ENCODE measurements around the gene ATG2B. TPM values are rescaled to one million over a fixed set of nuclear protein-coding genes. Genes with fewer than 3 reads are reported as not detected.
A peak's percentile ranks its signal among the peaks of the same experiment; 100 is the strongest.

Gene ATG2B
- polyA plus RNA-seq, 4 donors = 3.8 to 32.0 (median 4.9) TPM

DNA sequence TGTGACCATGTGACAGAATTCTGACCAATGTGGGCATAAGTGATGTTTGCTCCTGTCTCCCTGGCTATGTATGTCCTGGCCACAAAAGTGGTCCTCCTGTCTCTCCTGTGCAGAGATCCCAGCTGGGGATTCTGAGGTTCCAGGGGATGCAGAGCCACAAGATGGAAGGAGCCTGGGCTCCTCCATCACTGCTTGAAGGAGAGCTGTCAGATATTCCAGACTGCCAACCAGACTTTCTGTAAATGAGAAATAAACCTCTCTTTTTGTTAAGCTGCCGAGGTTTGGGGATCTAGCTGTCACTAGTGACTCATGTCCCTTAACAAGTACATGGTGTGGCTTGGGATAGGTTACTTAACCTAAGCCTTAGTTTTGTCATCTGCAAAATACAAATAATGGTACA, 85.3 kb downstream of the ATG2B start:
- no peak for DNase-seq
- H3K9me3 ChIP-seq (ENCODE audit: control insufficient read depth in 2 of 2, insufficient read depth in 1 of 2, low read depth in 1 of 2, low read length in 1 of 2) = peaks cover 0 to 19% of the 10 kb centered on the region in 2 donors
- no peak overlapping the region for H3K27ac ChIP-seq (ENCODE audit: low read depth in 1 of 3, low read length in 2 of 3)
- no peak overlapping the region for H3K4me3 ChIP-seq (ENCODE audit: low read depth in 1 of 3, low read length in 3 of 3)
- WGBS, 3 donors = 83 to 100% (median 90%) methylated on average over 1 of the region's 1 CpG
- H3K36me3 ChIP-seq (ENCODE audit: control insufficient read depth in 3 of 3, insufficient read depth in 2 of 3, low read depth in 1 of 3, low read length in 3 of 3) = peaks cover 0 to 5% (median 0%) of the 10 kb centered on the region in 3 donors
- no peaks in the 10 kb centered on the region for H3K27me3 ChIP-seq (ENCODE audit: control insufficient read depth in 3 of 3, insufficient read depth in 3 of 3, low read length in 3 of 3)
- FAIRE-seq = no peak
- H3K4me1 ChIP-seq (ENCODE audit: control insufficient read depth in 3 of 3, insufficient read depth in 2 of 3, low read depth in 1 of 3, low read length in 2 of 3) = peaks cover 0 to 16% (median 0%) of the 10 kb centered on the region in 3 donors

GRCh38 chr14:96275177-96276112, 87.7 kb downstream of the ATG2B start:
- no peak overlapping the region for H3K27ac ChIP-seq (ENCODE audit: low read depth in 1 of 3, low read length in 2 of 3)
- no peaks in the 10 kb centered on the region for H3K36me3 ChIP-seq (ENCODE audit: control insufficient read depth in 3 of 3, insufficient read depth in 2 of 3, low read depth in 1 of 3, low read length in 3 of 3)
- DNase-seq (peak; percentile 68 to 81), FAIRE-seq (no peak)
- H3K4me3 ChIP-seq (ENCODE audit: low read depth in 1 of 3, low read length in 3 of 3) = no peak overlapping the region
- 18 to 21% (median 19%) methylated on average over 17 of the region's 17 CpGs for WGBS, 3 donors
- H3K9me3 ChIP-seq (ENCODE audit: control insufficient read depth in 2 of 2, insufficient read depth in 1 of 2, low read depth in 1 of 2, low read length in 1 of 2) = peaks cover 0 to 33% of the 10 kb centered on the region in 2 donors
- no peaks in the 10 kb centered on the region for H3K27me3 ChIP-seq (ENCODE audit: control insufficient read depth in 3 of 3, insufficient read depth in 3 of 3, low read length in 3 of 3)
- H3K4me1 ChIP-seq (ENCODE audit: control insufficient read depth in 3 of 3, insufficient read depth in 2 of 3, low read depth in 1 of 3, low read length in 2 of 3) = peaks cover 0 to 16% (median 0%) of the 10 kb centered on the region in 3 donors

DNA sequence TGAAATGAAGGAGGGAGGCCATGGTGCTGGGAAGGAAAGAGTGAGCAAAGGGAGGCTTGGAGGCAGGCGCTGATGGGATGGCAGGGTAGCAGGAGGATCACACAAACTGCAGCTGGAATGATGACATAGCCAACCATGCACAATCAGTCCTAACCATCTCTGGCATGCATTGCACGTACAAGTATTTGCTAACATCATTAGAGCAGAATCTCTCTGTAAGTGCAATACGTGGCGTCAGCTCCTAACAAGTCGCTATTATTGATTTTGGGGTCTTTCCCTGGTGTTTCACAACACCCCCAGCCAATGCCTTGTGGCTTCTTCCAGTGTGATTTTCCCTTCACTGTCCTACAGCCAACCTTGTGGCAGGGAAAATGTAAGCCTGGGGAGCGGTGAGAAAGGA, 88.6 kb downstream of the ATG2B start:
- 71 to 89% (median 85%) methylated on average over 6 of the region's 6 CpGs for WGBS, 3 donors
- no peak for DNase-seq

DNA sequence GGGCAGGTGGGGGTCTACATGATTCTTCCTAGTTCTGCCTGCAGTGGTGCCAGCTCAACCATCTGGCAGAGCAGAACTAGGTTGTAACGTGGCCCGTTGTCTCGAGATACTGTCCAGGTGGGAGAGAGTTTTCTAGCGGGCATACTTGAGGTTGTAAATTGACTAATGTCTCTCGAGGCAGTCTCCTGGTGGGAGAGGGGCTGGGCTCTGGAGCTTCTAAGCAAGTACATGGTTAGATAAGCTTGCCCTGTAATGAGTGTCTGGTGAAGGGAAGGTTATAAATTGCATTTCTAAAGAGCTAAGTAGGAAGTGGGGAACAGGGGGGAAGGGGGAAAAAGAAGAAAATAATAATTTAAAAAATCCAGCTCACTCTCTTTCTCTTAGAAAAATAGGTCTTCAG, 89.0 kb downstream of the ATG2B start:
- FAIRE-seq = no peak
- 75 to 79% (median 78%) methylated on average over 5 of the region's 5 CpGs for whole genome bisulfite sequencing, 3 donors
- H3K27ac ChIP-seq (ENCODE audit: low read depth in 1 of 3, low read length in 2 of 3) = no peak overlapping the region

More for the DNA sequence above, 88.6 kb downstream of the ATG2B start:
- H3K36me3 ChIP-seq (ENCODE audit: control insufficient read depth in 3 of 3, insufficient read depth in 2 of 3, low read depth in 1 of 3, low read length in 3 of 3) = no peaks in the 10 kb centered on the region
- no peak for FAIRE-seq
- H3K27me3 ChIP-seq (ENCODE audit: control insufficient read depth in 3 of 3, insufficient read depth in 3 of 3, low read length in 3 of 3) = no peaks in the 10 kb centered on the region
- peaks cover 0 to 33% of the 10 kb centered on the region in 2 donors for H3K9me3 ChIP-seq (ENCODE audit: control insufficient read depth in 2 of 2, insufficient read depth in 1 of 2, low read depth in 1 of 2, low read length in 1 of 2)
- peaks cover 0 to 24% (median 0%) of the 10 kb centered on the region in 3 donors for H3K4me1 ChIP-seq (ENCODE audit: control insufficient read depth in 3 of 3, insufficient read depth in 2 of 3, low read depth in 1 of 3, low read length in 2 of 3)
- H3K27ac ChIP-seq (ENCODE audit: low read depth in 1 of 3, low read length in 2 of 3) = no peak overlapping the region
- H3K4me3 ChIP-seq (ENCODE audit: low read depth in 1 of 3, low read length in 3 of 3) = no peak overlapping the region

DNA sequence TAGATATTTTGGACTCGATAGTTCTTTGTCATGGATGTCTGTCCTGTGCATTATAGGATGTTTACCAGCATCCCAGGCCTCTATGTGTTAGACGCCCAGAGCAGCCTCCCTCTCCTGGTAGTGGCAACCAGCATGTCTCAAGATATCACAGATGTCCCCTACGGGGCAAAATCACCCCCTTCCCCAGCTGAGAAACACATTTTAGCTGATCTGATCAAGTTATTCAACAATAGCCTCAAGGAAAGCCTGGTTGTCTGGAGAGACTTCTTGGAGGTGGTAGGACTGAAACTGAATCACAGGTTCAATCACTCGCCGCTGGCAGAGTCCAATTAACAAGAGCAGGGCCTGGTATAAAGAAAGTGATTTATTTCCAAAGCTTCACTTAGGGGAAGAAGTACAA, 89.5 kb downstream of the ATG2B start:
- no peaks in the 10 kb centered on the region for H3K27me3 ChIP-seq (ENCODE audit: control insufficient read depth in 3 of 3, insufficient read depth in 3 of 3, low read length in 3 of 3)
- peaks cover 0 to 33% (median 0%) of the 10 kb centered on the region in 3 donors for H3K4me1 ChIP-seq (ENCODE audit: control insufficient read depth in 3 of 3, insufficient read depth in 2 of 3, low read depth in 1 of 3, low read length in 2 of 3)
- peaks cover 0 to 33% of the 10 kb centered on the region in 2 donors for H3K9me3 ChIP-seq (ENCODE audit: control insufficient read depth in 2 of 2, insufficient read depth in 1 of 2, low read depth in 1 of 2, low read length in 1 of 2)
- H3K4me3 ChIP-seq (ENCODE audit: low read depth in 1 of 3, low read length in 3 of 3) = no peak overlapping the region
- no peak for DNase-seq
- H3K36me3 ChIP-seq (ENCODE audit: control insufficient read depth in 3 of 3, insufficient read depth in 2 of 3, low read depth in 1 of 3, low read length in 3 of 3) = no peaks in the 10 kb centered on the region
- no peak overlapping the region for H3K27ac ChIP-seq (ENCODE audit: low read depth in 1 of 3, low read length in 2 of 3)
- FAIRE-seq = no peak
- WGBS, 3 donors = 80 to 90% (median 85%) methylated on average over 5 of the region's 5 CpGs

More for the DNA sequence above, 89.0 kb downstream of the ATG2B start:
- H3K36me3 ChIP-seq (ENCODE audit: control insufficient read depth in 3 of 3, insufficient read depth in 2 of 3, low read depth in 1 of 3, low read length in 3 of 3) = no peaks in the 10 kb centered on the region
- no peaks in the 10 kb centered on the region for H3K27me3 ChIP-seq (ENCODE audit: control insufficient read depth in 3 of 3, insufficient read depth in 3 of 3, low read length in 3 of 3)
- peaks cover 0 to 28% (median 0%) of the 10 kb centered on the region in 3 donors for H3K4me1 ChIP-seq (ENCODE audit: control insufficient read depth in 3 of 3, insufficient read depth in 2 of 3, low read depth in 1 of 3, low read length in 2 of 3)
- H3K9me3 ChIP-seq (ENCODE audit: control insufficient read depth in 2 of 2, insufficient read depth in 1 of 2, low read depth in 1 of 2, low read length in 1 of 2) = peaks cover 0 to 33% of the 10 kb centered on the region in 2 donors
- no peak overlapping the region for H3K4me3 ChIP-seq (ENCODE audit: low read depth in 1 of 3, low read length in 3 of 3)
- no peak for DNase-seq

- H3K4me1 ChIP-seq (ENCODE audit: control insufficient read depth in 3 of 3, insufficient read depth in 2 of 3, low read depth in 1 of 3, low read length in 2 of 3) = peaks cover 0 to 37% (median 0%) of the 10 kb centered on the region in 3 donors
- DNase-seq = peak; percentile 39 to 76
- peak overlapping the region in 1 of 3 donors; percentile 21 for H3K27ac ChIP-seq (ENCODE audit: low read depth in 1 of 3, low read length in 2 of 3)
- no peaks in the 10 kb centered on the region for H3K27me3 ChIP-seq (ENCODE audit: control insufficient read depth in 3 of 3, insufficient read depth in 3 of 3, low read length in 3 of 3)
- no peaks in the 10 kb centered on the region for H3K36me3 ChIP-seq (ENCODE audit: control insufficient read depth in 3 of 3, insufficient read depth in 2 of 3, low read depth in 1 of 3, low read length in 3 of 3)
- 3 to 28% (median 23%) methylated on average over 3 of the region's 3 CpGs for WGBS, 3 donors
- H3K4me3 ChIP-seq (ENCODE audit: low read depth in 1 of 3, low read length in 3 of 3) = no peak overlapping the region
- peaks cover 0 to 26% of the 10 kb centered on the region in 2 donors for H3K9me3 ChIP-seq (ENCODE audit: control insufficient read depth in 2 of 2, insufficient read depth in 1 of 2, low read depth in 1 of 2, low read length in 1 of 2)
- FAIRE-seq = no peak
These were observed 90.2 kb downstream of the ATG2B start for GRCh38 chr14:96272777-96273473.

GRCh38 chr14:96271421-96271762, 91.7 kb downstream of the ATG2B start:
- no peaks in the 10 kb centered on the region for H3K36me3 ChIP-seq (ENCODE audit: control insufficient read depth in 3 of 3, insufficient read depth in 2 of 3, low read depth in 1 of 3, low read length in 3 of 3)
- 75 to 92% (median 75%) methylated on average over 1 of the region's 1 CpG for WGBS, 3 donors
- no peak overlapping the region for H3K27ac ChIP-seq (ENCODE audit: low read depth in 1 of 3, low read length in 2 of 3)
- peaks cover 0 to 45% (median 0%) of the 10 kb centered on the region in 3 donors for H3K4me1 ChIP-seq (ENCODE audit: control insufficient read depth in 3 of 3, insufficient read depth in 2 of 3, low read depth in 1 of 3, low read length in 2 of 3)
- DNase-seq = peak in 1 of 2 donors; percentile 62
- H3K9me3 ChIP-seq (ENCODE audit: control insufficient read depth in 2 of 2, insufficient read depth in 1 of 2, low read depth in 1 of 2, low read length in 1 of 2) = peaks cover 0 to 17% of the 10 kb centered on the region in 2 donors
- no peak overlapping the region for H3K4me3 ChIP-seq (ENCODE audit: low read depth in 1 of 3, low read length in 3 of 3)
- no peaks in the 10 kb centered on the region for H3K27me3 ChIP-seq (ENCODE audit: control insufficient read depth in 3 of 3, insufficient read depth in 3 of 3, low read length in 3 of 3)
- FAIRE-seq = no peak

DNA sequence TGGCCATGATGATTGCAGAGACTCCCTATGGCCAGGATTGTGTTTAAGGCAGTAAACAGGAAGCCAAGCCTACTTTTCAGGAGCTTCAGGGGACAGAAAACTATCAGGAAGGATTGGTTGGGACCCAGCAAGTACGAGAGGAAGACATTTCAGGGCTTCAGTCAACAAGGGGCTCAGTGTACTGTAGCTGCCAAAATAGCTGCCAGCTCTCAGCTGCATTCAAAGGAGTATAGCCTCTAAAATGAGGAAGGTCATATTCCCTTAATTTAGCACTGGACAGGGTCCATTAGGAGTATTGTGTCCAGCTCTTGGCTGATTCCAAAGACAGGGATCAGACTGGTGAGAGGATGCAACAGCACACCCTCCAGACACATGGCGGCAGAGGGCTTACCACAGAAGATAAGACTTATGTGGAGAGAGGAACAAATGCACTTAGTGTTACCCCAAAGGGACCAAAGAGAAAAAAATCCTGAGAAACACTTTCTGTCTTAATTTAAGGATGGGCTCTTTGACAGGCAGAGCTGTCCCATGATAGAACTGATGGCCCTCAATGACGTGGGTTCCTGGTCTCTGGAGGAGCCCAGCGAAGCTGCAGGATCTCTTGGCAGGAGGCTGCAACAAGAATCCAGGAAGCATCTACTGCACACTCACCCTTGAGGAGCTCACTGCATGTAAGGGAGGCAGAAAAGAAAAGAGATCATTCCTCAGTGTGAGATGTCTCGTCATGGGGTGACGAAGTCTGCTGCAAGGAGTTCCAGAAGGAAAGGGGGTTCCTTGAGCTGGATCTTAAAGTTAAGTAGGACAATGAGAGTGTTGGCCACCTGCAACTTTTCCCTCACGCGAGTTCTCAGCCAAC, 92.3 kb downstream of the ATG2B start:
- Histone ChIP-seq H3K9me3 (ENCODE audit: control insufficient read depth in 2 of 2, insufficient read depth in 1 of 2, low read depth in 1 of 2, low read length in 1 of 2) (peaks cover 0 to 17% of the 10 kb centered on the region in 2 donors), H3K27me3 (ENCODE audit: control insufficient read depth in 3 of 3, insufficient read depth in 3 of 3, low read length in 3 of 3) (no peaks in the 10 kb centered on the region), H3K4me3 (ENCODE audit: low read depth in 1 of 3, low read length in 3 of 3) (no peak overlapping the region), H3K4me1 (ENCODE audit: control insufficient read depth in 3 of 3, insufficient read depth in 2 of 3, low read depth in 1 of 3, low read length in 2 of 3) (peaks cover 0 to 45% (median 0%) of the 10 kb centered on the region in 3 donors), H3K36me3 (ENCODE audit: control insufficient read depth in 3 of 3, insufficient read depth in 2 of 3, low read depth in 1 of 3, low read length in 3 of 3) (peaks cover 0 to 3% (median 0%) of the 10 kb centered on the region in 3 donors), H3K27ac (ENCODE audit: low read depth in 1 of 3, low read length in 2 of 3) (no peak overlapping the region)
- WGBS, 3 donors = 79 to 86% (median 83%) methylated on average over 8 of the region's 8 CpGs
- FAIRE-seq (no peak), DNase-seq (no peak)

Measured in small intestine (tissue), 7 donors.